NCI-H345 (cell line): ENCODE data around the gene LAMTOR2.

Experiments used
- DNase-seq: peaks from one replicate; lab custom pipeline; 2025; lab: John Stamatoyannopoulos, UW

LAMTOR2 gene

GRCh38 chr1:156076609-156077429, 22.2 kb downstream of the LAMTOR2 start:
- DNase-seq: no peak

- no peak for DNase-seq
These were observed 22.8 kb downstream of the LAMTOR2 start for GRCh38 chr1:156077430-156077760.

GRCh38 chr1:156078728-156079127, 24.1 kb downstream of the LAMTOR2 start:
- no peak for DNase-seq

- no peak for DNase-seq
These were observed 25.2 kb downstream of the LAMTOR2 start for GRCh38 chr1:156079762-156080161.

- no peak for DNase-seq
These were observed 25.8 kb downstream of the LAMTOR2 start for GRCh38 chr1:156080241-156080862.

- no peak for DNase-seq
These were observed 26.2 kb downstream of the LAMTOR2 start for GRCh38 chr1:156080863-156081179.

- DNase-seq: peak; percentile 77
These were observed 26.8 kb downstream of the LAMTOR2 start for GRCh38 chr1:156081180-156081916.

- peak; percentile 77 for DNase-seq
These were observed 27.3 kb downstream of the LAMTOR2 start for GRCh38 chr1:156081917-156082308.

GRCh38 chr1:156082309-156083091, 27.9 kb downstream of the LAMTOR2 start, which contains the start of gene MEX3A:
Gene MEX3A (minus strand): TSS chr1:156082465. CDS start chr1:156081998, 467 bp downstream.
- DNase-seq: peak; percentile 97

- DNase-seq: no peak
These were observed 29.5 kb downstream of the LAMTOR2 start for GRCh38 chr1:156083800-156084790.

- no peak for DNase-seq
These were observed 31.7 kb downstream of the LAMTOR2 start for GRCh38 chr1:156086256-156086662.

GRCh38 chr1:156089704-156090103, 35.1 kb downstream of the LAMTOR2 start:
- no peak for DNase-seq

GRCh38 chr1:156090138-156090839, 35.7 kb downstream of the LAMTOR2 start:
- DNase-seq: no peak

GRCh38 chr1:156090840-156091188, 36.2 kb downstream of the LAMTOR2 start:
- peak; percentile 99 for DNase-seq

GRCh38 chr1:156091610-156092009, 37.0 kb downstream of the LAMTOR2 start:
- no peak for DNase-seq

- no peak for DNase-seq
These were observed 41.4 kb downstream of the LAMTOR2 start for GRCh38 chr1:156095906-156096508.

GRCh38 chr1:156096640-156097391, 42.2 kb downstream of the LAMTOR2 start:
- peak; percentile 94 for DNase-seq

- no peak for DNase-seq
These were observed 43.1 kb downstream of the LAMTOR2 start for GRCh38 chr1:156097499-156098178.

GRCh38 chr1:156098784-156099183, 44.2 kb downstream of the LAMTOR2 start:
- no peak for DNase-seq
